HCT116 (cell line): ENCODE measurements around the gene FCRL5. TPM values are rescaled to one million over a fixed set of nuclear protein-coding genes. Genes with fewer than 3 reads are reported as not detected.

Source experiments
- ATAC-seq: fragments of 200-7000 bp; cut with Tn5 transposase; 2 replicates; pipeline ENCODE4 v1.9.1; 2020; ENCODE audit warnings: mild to moderate bottlenecking, moderate library complexity
- BruUV-seq: library from RNA; stranded (reverse); fragments of 400-500 nt; replicated peaks from 2 replicates; lab custom pipeline; 2021; lab: Mats Ljungman, UMichigan
- CTCF ChIA-PET: fragments of 300-600 bp; sonication (Branson Sonifier 250); formaldehyde crosslinking; loops from one replicate; lab custom pipeline; 2021; ENCODE audit warnings: antibody characterized with exemption; lab: Charles Lee
- POLR2A ChIA-PET: fragments of 300-600, 350-600 bp; sonication (Branson Sonifier 250); formaldehyde crosslinking; loops from one replicate; lab custom pipeline; 2021; ENCODE audit warnings: antibody characterized with exemption; lab: Charles Lee
- RAD21 ChIA-PET, 2 experiments: fragments of 300-600 bp; sonication (Branson Sonifier 250); formaldehyde crosslinking; loops; one replicate each; lab custom pipeline; 2023; ENCODE audit warnings: low total read pairs in 2 of 2; ENCODE audit not compliant: uncharacterized antibody in 2 of 2, unreplicated experiment in 2 of 2, low non-redundant PET in 1 of 2; lab: Charles Lee
- DNase-seq: peaks from one replicate; pipeline ENCODE4 v3.0.0-alpha.2; 2010; ENCODE audit warnings: low read depth, low spot score
- H2AFZ ChIP-seq: fragments of 200-600 bp; shearing (Covaris generic), sonication (generic); 2 replicates; pipeline ENCODE4 v1.6.1; 2017; ENCODE audit warnings: low read depth, mixed run types, mixed read lengths, antibody characterized with exemption, low read length; ENCODE audit not compliant: poor library complexity, severe bottlenecking
- H3K27ac ChIP-seq: 2 replicates; pipeline ENCODE4 v1.5.1; 2012; ENCODE audit warnings: low read depth, low read length
- H3K27me3 ChIP-seq: fragments of 200-600 bp; sonication (generic); 2 replicates; pipeline ENCODE4 v1.6.1; 2016; ENCODE audit warnings: mixed run types, low read length, mixed read lengths; ENCODE audit not compliant: insufficient read depth
- H3K36me3 ChIP-seq, 2 experiments: fragments of 200-500 bp in 1 of 2; fragments of 200-600 bp in 1 of 2; sonication (Bioruptor generic) in 1 of 2; sonication (generic) in 1 of 2; 2 replicates each; pipeline versions ENCODE4 v1.5.1 to v1.6.1; 2014 to 2016; ENCODE audit warnings: low read length in 2 of 2, inconsistent platforms in 1 of 2, mixed read lengths in 1 of 2, mixed run types in 1 of 2; ENCODE audit not compliant: insufficient read depth in 2 of 2, control insufficient read depth in 1 of 2
- H3K4me1 ChIP-seq, 2 experiments: fragments of 200-600 bp in 1 of 2; sonication (generic) in 1 of 2; 2 replicates each; pipeline versions ENCODE4 v1.5.1 to v1.6.1; 2012 to 2017; ENCODE audit warnings: low read length in 2 of 2, inconsistent platforms in 1 of 2, mild to moderate bottlenecking in 1 of 2, mixed read lengths in 1 of 2, mixed run types in 1 of 2, moderate library complexity in 1 of 2; ENCODE audit not compliant: insufficient read depth in 2 of 2, control insufficient read depth in 1 of 2
- H3K4me2 ChIP-seq: fragments of 200-600 bp; sonication (generic); 2 replicates; pipeline ENCODE4 v1.6.1; 2017; ENCODE audit warnings: mixed run types, low read length, mixed read lengths
- H3K4me3 ChIP-seq, 2 experiments: fragments of 200-600 bp in 1 of 2; sonication (generic) in 1 of 2; replicated peaks in 1 of 2; 2 replicates each; pipeline ENCODE4 v1.5.1; 2011 to 2016; ENCODE audit warnings: low read length in 2 of 2, control low read depth in 1 of 2, low read depth in 1 of 2, mild to moderate bottlenecking in 1 of 2, mixed read lengths in 1 of 2, mixed run types in 1 of 2
- H3K79me2 ChIP-seq: fragments of 200-600 bp; sonication (generic); 2 replicates; pipeline ENCODE4 v1.6.1; 2017; ENCODE audit warnings: mild to moderate bottlenecking, mixed run types, low read length, moderate library complexity, mixed read lengths; ENCODE audit not compliant: insufficient read depth
- H3K9ac ChIP-seq: fragments of 200-600 bp; sonication (generic); 2 replicates; pipeline ENCODE4 v1.6.1; 2016; ENCODE audit warnings: low read length, mixed read lengths
- H3K9me2 ChIP-seq: fragments of 200-600 bp; sonication (generic), shearing (Covaris generic); 2 replicates; pipeline ENCODE4 v1.6.1; 2017; ENCODE audit warnings: mixed run types, mild to moderate bottlenecking, moderate library complexity; ENCODE audit not compliant: insufficient read depth
- H3K9me3 ChIP-seq, 2 experiments: fragments of 200-500 bp in 1 of 2; fragments of 200-600 bp in 1 of 2; sonication (Bioruptor generic) in 1 of 2; sonication (generic) in 1 of 2; 2 replicates each; pipeline ENCODE4 v1.6.1; 2014 to 2017; ENCODE audit warnings: low read length in 2 of 2, mixed read lengths in 2 of 2, inconsistent platforms in 1 of 2, low read depth in 1 of 2, mild to moderate bottlenecking in 1 of 2, mixed run types in 1 of 2, moderate library complexity in 1 of 2; ENCODE audit not compliant: control insufficient read depth in 1 of 2, insufficient read depth in 1 of 2
- H4K20me1 ChIP-seq: fragments of 200-600 bp; sonication (generic), shearing (Covaris generic); 2 replicates; pipeline ENCODE4 v1.6.1; 2017; ENCODE audit warnings: mixed run types, mild to moderate bottlenecking, moderate library complexity; ENCODE audit not compliant: insufficient read depth
- CEBPB ChIP-seq: IDR thresholded peaks from 2 replicates; pipeline ENCODE4 v1.6.1; 2012; ENCODE audit warnings: low read depth
- EGR1 ChIP-seq: IDR thresholded peaks from 2 replicates; pipeline ENCODE4 v1.6.1; 2012; ENCODE audit warnings: low read depth
- EZH2phosphoT487 ChIP-seq: fragments of 200-600 bp; IDR thresholded peaks from 2 replicates; pipeline ENCODE4 v1.6.1; 2018; ENCODE audit warnings: antibody characterized with exemption, borderline replicate concordance
- FOSL1 ChIP-seq: IDR thresholded peaks from 2 replicates; pipeline ENCODE4 v1.6.1; 2012; ENCODE audit warnings: low read depth
- JUND ChIP-seq: IDR thresholded peaks from 2 replicates; pipeline ENCODE4 v1.6.1; 2012
- POLR2A ChIP-seq: IDR thresholded peaks from 2 replicates; pipeline ENCODE4 v1.7.0; 2011; ENCODE audit warnings: borderline replicate concordance; ENCODE audit not compliant: insufficient read depth, insufficient read length; ENCODE audit errors: extremely low read depth
- POLR2AphosphoS5 ChIP-seq: IDR thresholded peaks from 2 replicates; pipeline ENCODE4 v1.6.1; 2011; ENCODE audit warnings: mild to moderate bottlenecking, low read depth, low read length, moderate library complexity
- RAD21 ChIP-seq: IDR thresholded peaks from 2 replicates; pipeline ENCODE4 v1.6.1; 2012; ENCODE audit warnings: low read depth, mild to moderate bottlenecking
- SRF ChIP-seq: IDR thresholded peaks from 2 replicates; pipeline ENCODE4 v1.6.1; 2012; ENCODE audit warnings: low read depth
- TCF7L2 ChIP-seq: IDR thresholded peaks from 2 replicates; pipeline ENCODE4 v1.7.0; 2011; ENCODE audit warnings: borderline replicate concordance, inconsistent platforms; ENCODE audit not compliant: insufficient read depth, insufficient read length; ENCODE audit errors: extremely low read depth
- YY1 ChIP-seq: IDR thresholded peaks from 2 replicates; pipeline ENCODE4 v1.6.1; 2011; ENCODE audit warnings: low read length, low read depth, moderate library complexity, mild to moderate bottlenecking; ENCODE audit not compliant: insufficient replicate concordance; ENCODE audit errors: extremely low read depth
- ZNF274 ChIP-seq: fragments of 200-500 bp; sonication (Bioruptor generic); IDR thresholded peaks from 2 replicates; pipeline ENCODE4 v1.6.1; 2014; ENCODE audit warnings: mild to moderate bottlenecking, low read depth, low read length, inconsistent platforms
- intact Hi-C: fragments of 100-400 bp; cut with micrococcal nuclease; formaldehyde crosslinking; loops from 2 replicates; pipeline ENCODE4 v1.10.0; 2022
- total RNA-seq: library from RNA; stranded (reverse); gene quantifications from one replicate; pipeline ENCODE4 v1.2.1, GENCODE V29; 2021; ENCODE audit not compliant: unreplicated experiment
- TF ChIP-seq, protein P1 (sequence below): IDR thresholded peaks from 2 replicates; pipeline ENCODE4 v1.6.1; 2011; ENCODE audit warnings: mild to moderate bottlenecking, low read length, moderate library complexity; ENCODE audit not compliant: insufficient replicate concordance; ENCODE audit errors: extremely low read depth

FCRL5 gene
- total RNA-seq, 1 experiment from 2014 or later: not detected

- no TSS peak for BruUV-seq
- ChIA-PET RAD21 (no interaction called here), CTCF (interaction anchor here (1.8 kb wide), 1 partner anchor 10 kb away, joined by 5 read pairs; no protein-coding TSS in a partner anchor), POLR2A (no interaction called here)
- Histone ChIP-seq H3K27ac (no peak overlapping the region), H3K36me3 (no peaks in the 10 kb centered on the region), H3K9ac (no peak overlapping the region), H3K79me2 (no peaks in the 10 kb centered on the region), H3K9me2 (no peaks in the 10 kb centered on the region), H3K27me3 (no peaks in the 10 kb centered on the region), H3K4me3 (no peak overlapping the region), H3K4me1 (no peaks in the 10 kb centered on the region), H3K4me2 (no peak overlapping the region), H2AFZ (no peak overlapping the region), H3K9me3 (no peaks in the 10 kb centered on the region), H4K20me1 (no peaks in the 10 kb centered on the region)
- TF ChIP-seq SRF (no peak), RAD21 (no peak), POLR2A (no peak), JUND (no peak), EGR1 (no peak), CEBPB (no peak), EZH2phosphoT487 (no peak), FOSL1 (no peak), TCF7L2 (no peak), ZNF274 (no peak), YY1 (no peak), POLR2AphosphoS5 (no peak)
- TF ChIP-seq, protein P1, sequence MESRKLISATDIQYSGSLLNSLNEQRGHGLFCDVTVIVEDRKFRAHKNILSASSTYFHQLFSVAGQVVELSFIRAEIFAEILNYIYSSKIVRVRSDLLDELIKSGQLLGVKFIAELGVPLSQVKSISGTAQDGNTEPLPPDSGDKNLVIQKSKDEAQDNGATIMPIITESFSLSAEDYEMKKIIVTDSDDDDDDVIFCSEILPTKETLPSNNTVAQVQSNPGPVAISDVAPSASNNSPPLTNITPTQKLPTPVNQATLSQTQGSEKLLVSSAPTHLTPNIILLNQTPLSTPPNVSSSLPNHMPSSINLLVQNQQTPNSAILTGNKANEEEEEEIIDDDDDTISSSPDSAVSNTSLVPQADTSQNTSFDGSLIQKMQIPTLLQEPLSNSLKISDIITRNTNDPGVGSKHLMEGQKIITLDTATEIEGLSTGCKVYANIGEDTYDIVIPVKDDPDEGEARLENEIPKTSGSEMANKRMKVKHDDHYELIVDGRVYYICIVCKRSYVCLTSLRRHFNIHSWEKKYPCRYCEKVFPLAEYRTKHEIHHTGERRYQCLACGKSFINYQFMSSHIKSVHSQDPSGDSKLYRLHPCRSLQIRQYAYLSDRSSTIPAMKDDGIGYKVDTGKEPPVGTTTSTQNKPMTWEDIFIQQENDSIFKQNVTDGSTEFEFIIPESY: no peak
- ATAC-seq: no peak
- no peak for DNase-seq
- intact Hi-C loops: no loop called here
Measured at GRCh38 chr1:157515141-157515540, 37.2 kb downstream of the FCRL5 start.
